Stomach (tissue), 9 donors: ENCODE results near the gene SCAMP4. TPM values are rescaled to one million over a fixed set of nuclear protein-coding genes. Genes with fewer than 3 reads are reported as not detected.
"Not testable (repeated sequence)": the region's sequence is repeated elsewhere in the genome, so short reads cannot be mapped to it uniquely, and the experiment has no call there.

ENCODE experiments used
- DNase-seq, 2 donors: peaks; one replicate each; pipeline versions ENCODE4 v3.0.0 to v3.0.0-alpha.2; 2013 to 2019
- H3K27ac ChIP-seq, 5 donors: fragments of 200-600 bp in 4 of 5; sonication (generic) in 4 of 5; one replicate each; pipeline ENCODE4 v1.5.1; 2013 to 2019; ENCODE audit warnings: mild to moderate bottlenecking in 1 of 5, moderate library complexity in 1 of 5
- H3K27me3 ChIP-seq, 3 donors: fragments of 200-600 bp; sonication (generic); one replicate each; pipeline ENCODE4 v1.5.1; 2017 to 2019; ENCODE audit warnings: mixed run types in 1 of 3
- H3K36me3 ChIP-seq, 4 donors: fragments of 200-600 bp; sonication (generic); 1 replicate in 3 of 4; 2 replicates in 1 of 4; pipeline ENCODE4 v1.5.1; 2016 to 2019
- H3K4me1 ChIP-seq, 4 donors: fragments of 200-600 bp; sonication (generic); one replicate each; pipeline ENCODE4 v1.5.1; 2016 to 2019
- H3K4me3 ChIP-seq, 4 donors: fragments of 200-600 bp; sonication (generic) in 3 of 4; one replicate each; pipeline ENCODE4 v1.5.1; 2016 to 2019; ENCODE audit warnings: mild to moderate bottlenecking in 1 of 4
- H3K9me3 ChIP-seq, 4 donors: fragments of 200-600 bp; sonication (generic); one replicate each; pipeline ENCODE4 v1.5.1; 2016 to 2019
- EP300 ChIP-seq: sonication (generic); formaldehyde crosslinking; IDR thresholded peaks from one replicate; pipeline ENCODE4 v1.6.1; 2017; ENCODE audit warnings: antibody characterized with exemption
- POLR2A ChIP-seq, 4 donors: fragments of 450-650 bp; IDR thresholded peaks; one replicate each; pipeline ENCODE4 v1.6.1; 2016; ENCODE audit warnings: antibody characterized with exemption in 4 of 4, control low read depth in 2 of 4, mild to moderate bottlenecking in 1 of 4, moderate library complexity in 1 of 4
- POLR2AphosphoS5 ChIP-seq, 3 donors: sonication (generic); formaldehyde crosslinking; IDR thresholded peaks; one replicate each; pipeline ENCODE4 v1.6.1; 2016; ENCODE audit warnings: antibody characterized with exemption in 3 of 3
- WGBS, 5 donors: extraction: QIAGEN DNeasy Blood & Tissue Kit in 3 of 5; methylation state at CpG; one replicate each; pipeline versions ENCODE4 v1.1.5 to v1.1.7; 2013 to 2018; 5-methylcytosine and 5-hydroxymethylcytosine counted together
- intact Hi-C: fragments of 100-400 bp; cut with DNase I; formaldehyde crosslinking; loops from one replicate; pipeline ENCODE4 v1.15.1; 2023; ENCODE audit warnings: low total_unique reads
- polyA plus RNA-seq, 3 donors: library from polyadenylated mRNA; stranded (reverse); fragments of 200-250 nt; gene quantifications; one replicate each; pipeline ENCODE4 v1.2.3, GENCODE V29; 2013
- total RNA-seq, 5 donors: library from RNA; depleted of rRNA; stranded (reverse); fragments of >200 nt; gene quantifications; one replicate each; pipeline versions ENCODE4 v1.1.0 to v1.2.3, GENCODE V29; 2014 to 2016
- TF ChIP-seq, protein P1 (sequence below), 7 experiments: fragments of 450-650 bp in 4 of 7; fragments of 200-600 bp in 3 of 7; sonication (generic) in 3 of 7; IDR thresholded peaks; one replicate each; pipeline ENCODE4 v1.5.1; 2016 to 2019; ENCODE audit warnings: antibody characterized with exemption in 7 of 7, control low read depth in 2 of 7, mild to moderate bottlenecking in 1 of 7
- donor health status: healthy with polysubstance abuse.
- donor health status: Bipolar disorder and iron deficiency.
- donor health status: healthy.

The SCAMP4 gene
- total and polyA plus RNA-seq, 8 donors = 7.8 to 77.6 (median 18.6) TPM

DNA sequence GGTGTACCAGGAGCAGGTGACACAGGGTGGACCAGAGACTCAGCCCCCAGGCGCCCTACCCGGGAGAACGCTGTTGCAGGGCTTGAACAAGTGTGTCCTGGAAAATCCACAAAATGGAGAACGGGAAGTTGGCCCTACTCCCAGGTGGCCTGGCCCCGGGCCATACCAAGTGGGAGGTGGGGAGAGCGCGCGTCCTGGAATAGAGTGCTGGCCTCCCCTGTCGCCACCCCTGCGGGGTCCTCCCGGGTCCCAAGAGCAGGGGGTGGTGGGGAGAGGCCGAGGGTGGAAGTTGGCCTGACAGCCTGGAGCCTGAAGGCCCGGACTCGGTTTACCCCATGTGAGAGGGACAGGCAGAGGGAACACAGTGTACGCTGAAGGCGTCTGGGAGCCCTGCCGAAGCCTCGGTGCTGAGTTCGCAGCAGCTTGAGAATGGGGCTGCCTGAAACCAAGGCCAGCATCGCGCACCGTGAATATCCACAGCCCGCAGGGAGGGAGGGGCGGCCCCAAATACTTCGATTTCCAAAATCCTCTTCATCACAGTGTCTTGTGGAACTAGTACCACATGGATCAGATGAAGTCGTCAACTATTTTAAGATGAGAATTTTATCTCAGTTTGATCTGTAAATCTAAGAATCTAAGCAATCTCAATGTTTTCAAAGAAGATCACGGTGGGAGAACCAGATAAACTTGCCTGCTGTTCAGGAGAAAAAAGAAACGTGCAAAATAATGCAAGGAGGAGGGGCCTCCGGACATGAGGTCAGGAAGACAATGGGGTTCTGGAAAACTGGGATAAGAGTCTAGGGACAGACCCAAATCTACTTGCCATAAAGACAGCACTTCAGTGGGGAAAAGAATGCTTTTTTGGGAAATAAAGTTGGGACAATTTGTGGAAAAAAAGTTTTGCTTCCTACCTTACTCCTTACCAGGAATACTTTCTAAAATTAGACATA is 31.4 kb upstream of the SCAMP4 start:
- TF ChIP-seq, protein P1, sequence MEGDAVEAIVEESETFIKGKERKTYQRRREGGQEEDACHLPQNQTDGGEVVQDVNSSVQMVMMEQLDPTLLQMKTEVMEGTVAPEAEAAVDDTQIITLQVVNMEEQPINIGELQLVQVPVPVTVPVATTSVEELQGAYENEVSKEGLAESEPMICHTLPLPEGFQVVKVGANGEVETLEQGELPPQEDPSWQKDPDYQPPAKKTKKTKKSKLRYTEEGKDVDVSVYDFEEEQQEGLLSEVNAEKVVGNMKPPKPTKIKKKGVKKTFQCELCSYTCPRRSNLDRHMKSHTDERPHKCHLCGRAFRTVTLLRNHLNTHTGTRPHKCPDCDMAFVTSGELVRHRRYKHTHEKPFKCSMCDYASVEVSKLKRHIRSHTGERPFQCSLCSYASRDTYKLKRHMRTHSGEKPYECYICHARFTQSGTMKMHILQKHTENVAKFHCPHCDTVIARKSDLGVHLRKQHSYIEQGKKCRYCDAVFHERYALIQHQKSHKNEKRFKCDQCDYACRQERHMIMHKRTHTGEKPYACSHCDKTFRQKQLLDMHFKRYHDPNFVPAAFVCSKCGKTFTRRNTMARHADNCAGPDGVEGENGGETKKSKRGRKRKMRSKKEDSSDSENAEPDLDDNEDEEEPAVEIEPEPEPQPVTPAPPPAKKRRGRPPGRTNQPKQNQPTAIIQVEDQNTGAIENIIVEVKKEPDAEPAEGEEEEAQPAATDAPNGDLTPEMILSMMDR (IDR thresholded peaks at IDR 0.05) = no peak
- TF ChIP-seq POLR2AphosphoS5 (IDR thresholded peaks at IDR 0.05) (no peak), POLR2A (IDR thresholded peaks at IDR 0.05) (no peak), EP300 (no peak)
- H3K9me3 ChIP-seq = no peaks in the 10 kb centered on the region
- WGBS, 5 donors = 22 to 43% (median 29%) methylated on average over 25 to 29 of the region's 29 CpGs
- intact Hi-C loops = no loop called here
- DNase-seq = peak in 1 of 2 donors; percentile 77
- peaks cover 0 to 28% (median 16%) of the 10 kb centered on the region in 4 donors for H3K36me3 ChIP-seq
- peaks cover 52 to 74% (median 70%) of the 10 kb centered on the region in 4 donors for H3K4me1 ChIP-seq
- H3K4me3 ChIP-seq = peak overlapping the region; percentile 21 to 97 (median 86)
- no peaks in the 10 kb centered on the region for H3K27me3 ChIP-seq
- H3K27ac ChIP-seq = peak overlapping the region; percentile 74 to 97 (median 96)

DNA sequence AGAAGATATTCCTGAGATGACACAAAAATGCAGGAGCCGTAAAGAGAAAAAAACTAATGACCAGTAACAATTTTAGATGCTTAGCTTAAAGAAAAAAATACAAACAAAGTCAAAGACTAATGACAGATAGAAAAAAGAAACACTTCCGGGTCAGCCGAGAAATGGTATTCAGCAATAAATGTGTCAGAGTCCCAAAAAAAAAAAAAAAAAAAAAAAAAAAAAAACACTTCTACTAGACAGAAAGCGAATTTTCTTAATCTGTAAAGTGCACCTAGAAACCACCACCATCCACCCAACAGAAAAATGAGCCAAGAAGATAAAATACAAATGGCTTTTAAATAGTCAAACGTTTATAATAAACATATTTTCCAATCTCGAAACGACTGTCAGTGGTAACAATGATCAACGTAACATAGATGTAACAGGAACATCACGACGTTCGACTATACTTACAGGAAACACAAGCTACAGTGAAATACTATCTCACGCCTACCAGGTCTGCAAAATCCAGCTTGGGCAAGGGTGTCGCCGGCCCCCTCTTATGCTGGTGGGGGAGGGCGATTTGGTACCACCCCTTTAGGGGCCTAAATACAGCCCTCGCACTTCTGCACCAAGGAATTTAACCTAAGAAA is 30.5 kb upstream of the SCAMP4 start:
- Histone ChIP-seq H3K9me3 (no peaks in the 10 kb centered on the region), H3K4me3 (peak overlapping the region; percentile 82 to 97 (median 89)), H3K4me1 (peaks cover 52 to 68% (median 65%) of the 10 kb centered on the region in 4 donors), H3K27ac (peak overlapping the region; percentile 45 to 97 (median 96)), H3K36me3 (peaks cover 0 to 32% (median 18%) of the 10 kb centered on the region in 4 donors), H3K27me3 (no peaks in the 10 kb centered on the region)
- no peak for DNase-seq
- intact Hi-C loops = no loop called here
- 3 to 9% (median 8%) methylated on average over 15 to 16 of the region's 16 CpGs for WGBS, 5 donors
- TF ChIP-seq, protein P1 (IDR thresholded peaks at IDR 0.05) = no peak

DNA sequence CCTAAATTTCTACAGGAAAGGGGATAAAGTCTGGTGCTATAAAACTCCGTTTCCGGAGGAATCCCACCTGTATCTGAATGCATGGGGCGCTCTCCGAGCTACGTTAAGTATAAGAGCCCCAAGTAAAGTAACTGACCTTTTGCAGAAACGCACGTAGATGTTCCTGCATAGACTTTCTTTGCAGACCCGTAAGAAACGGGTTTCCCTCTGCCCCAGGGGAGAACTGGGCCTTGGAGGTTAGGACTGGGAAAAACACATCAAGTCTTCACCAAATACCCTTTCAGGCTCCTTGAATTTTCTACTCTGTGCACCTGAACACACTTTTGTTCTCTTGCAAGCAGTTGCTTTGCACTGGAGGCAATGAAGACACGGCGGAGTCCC is 29.9 kb upstream of the SCAMP4 start:
- Histone ChIP-seq H3K4me3 (peak overlapping the region; percentile 82 to 97 (median 89)), H3K27ac (peak overlapping the region; percentile 95 to 98 (median 96)), H3K4me1 (peaks cover 52 to 68% (median 64%) of the 10 kb centered on the region in 4 donors), H3K36me3 (peaks cover 0 to 38% (median 22%) of the 10 kb centered on the region in 4 donors)
- DNase-seq, intact Hi-C loops, H3K27me3 ChIP-seq, H3K9me3 ChIP-seq: not testable (repeated sequence)
- 1 to 2% (median 2%) methylated on average over 9 to 11 of the region's 11 CpGs for WGBS, 5 donors

DNA sequence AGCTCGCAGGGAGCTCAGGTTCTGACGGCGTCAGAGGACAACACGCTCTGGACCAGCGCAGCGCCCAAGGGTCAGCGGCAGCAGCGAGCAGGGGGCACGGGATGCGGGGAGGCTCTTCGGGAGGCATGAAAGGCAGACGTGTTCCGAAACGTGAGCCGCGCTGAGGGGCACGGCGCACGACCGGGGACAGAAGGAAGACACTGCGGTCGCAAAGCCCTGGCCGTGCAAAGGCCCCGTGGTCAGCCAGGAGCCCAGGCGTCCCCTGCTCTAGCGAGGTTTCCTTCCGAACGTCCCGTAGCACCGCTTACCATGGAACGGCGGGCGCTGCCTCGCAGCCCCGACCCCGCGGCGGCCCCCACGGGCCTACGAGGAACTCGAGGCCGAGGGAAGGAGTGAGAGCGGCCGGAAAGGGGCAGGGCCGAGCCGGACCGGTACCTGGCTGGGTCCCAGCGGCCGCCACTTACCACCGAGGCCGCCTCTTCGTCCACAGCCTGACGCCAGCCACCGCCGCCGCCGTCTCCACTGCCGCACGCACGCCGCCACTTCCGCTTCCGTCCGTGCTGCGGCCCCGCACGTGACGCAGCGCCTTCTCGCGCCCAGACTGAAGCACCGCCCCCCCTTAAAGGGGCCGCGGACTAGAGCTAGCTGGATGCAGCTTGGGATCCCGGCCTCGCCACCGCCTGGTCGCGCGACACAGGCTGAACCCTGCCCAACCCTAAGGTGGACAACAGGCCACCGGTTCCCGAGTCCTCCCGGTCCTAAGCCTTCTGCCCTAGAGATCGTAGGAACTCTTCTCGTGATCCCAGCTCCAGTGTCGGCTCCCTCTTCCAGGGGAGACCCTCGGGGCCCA is 29.3 kb upstream of the SCAMP4 start:
- Histone ChIP-seq H3K27ac (peak overlapping the region; percentile 95 to 98 (median 96)), H3K36me3 (peaks cover 0 to 43% (median 24%) of the 10 kb centered on the region in 4 donors), H3K9me3 (no peaks in the 10 kb centered on the region), H3K4me3 (peak overlapping the region; percentile 82 to 97 (median 89)), H3K4me1 (peaks cover 54 to 68% (median 64%) of the 10 kb centered on the region in 4 donors), H3K27me3 (no peaks in the 10 kb centered on the region)
- DNase-seq = peak; percentile 94 to 98
- TF ChIP-seq EP300 = no peak
- TF ChIP-seq, protein P1 (IDR thresholded peaks at IDR 0.05) = no peak
- peak in 1 of 4 donors; percentile 67 for TF ChIP-seq POLR2A (IDR thresholded peaks at IDR 0.05)
- peak; percentile 97 to 100 (median 98) for TF ChIP-seq POLR2AphosphoS5 (IDR thresholded peaks at IDR 0.05)
- WGBS, 5 donors = 0 to 1% (median 1%) methylated on average over 28 to 87 of the region's 87 CpGs
- intact Hi-C loops = no loop called here

DNA sequence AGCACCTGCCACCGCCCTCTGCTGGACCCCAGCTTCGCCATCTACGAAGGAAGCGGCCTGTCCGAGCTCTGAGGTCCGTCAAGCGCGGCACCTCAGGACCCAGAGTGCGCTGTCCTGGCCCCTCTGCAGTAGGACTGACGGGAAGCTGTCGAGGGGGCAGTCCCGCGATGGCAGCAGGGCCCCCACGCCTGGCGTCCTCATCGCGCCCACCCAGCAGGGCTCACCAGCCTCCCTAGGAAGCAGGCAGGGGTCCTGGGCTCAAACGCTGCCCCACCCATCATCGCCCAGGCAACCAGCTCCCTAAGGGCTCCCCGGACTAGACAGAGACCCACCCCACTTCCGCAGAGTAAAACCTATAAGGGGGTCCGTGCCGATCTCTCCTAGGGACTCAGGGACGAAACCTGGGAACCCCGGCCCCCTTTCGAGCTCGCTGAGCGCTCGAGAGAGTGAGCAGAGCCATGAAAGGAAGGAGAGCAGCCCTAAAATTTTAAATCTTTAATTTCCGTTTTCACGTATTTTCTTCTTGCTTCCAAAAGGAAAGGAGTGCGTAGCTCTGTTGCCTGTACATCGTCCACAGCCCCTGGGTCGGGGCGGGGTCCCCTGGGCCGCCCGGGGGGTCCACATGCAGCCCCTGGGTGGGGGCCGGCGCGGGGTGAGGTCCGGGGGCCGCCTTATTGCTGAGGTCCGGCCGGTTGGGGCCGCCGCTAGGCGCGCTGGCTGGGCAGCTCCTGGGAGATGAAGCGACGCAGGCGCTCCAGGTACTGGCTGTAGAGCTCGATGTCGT is 28.5 kb upstream of the SCAMP4 start:
- DNase-seq, H3K27me3 ChIP-seq, H3K9me3 ChIP-seq, intact Hi-C loops: not testable (repeated sequence)
- Histone ChIP-seq H3K27ac (peak overlapping the region; percentile 95 to 98 (median 96)), H3K4me1 (peaks cover 49 to 68% (median 64%) of the 10 kb centered on the region in 4 donors), H3K36me3 (peaks cover 0 to 36% (median 21%) of the 10 kb centered on the region in 4 donors), H3K4me3 (peak overlapping the region; percentile 82 to 97 (median 89))
- 15 to 27% (median 25%) methylated on average over 23 to 44 of the region's 53 CpGs for WGBS, 5 donors

DNA sequence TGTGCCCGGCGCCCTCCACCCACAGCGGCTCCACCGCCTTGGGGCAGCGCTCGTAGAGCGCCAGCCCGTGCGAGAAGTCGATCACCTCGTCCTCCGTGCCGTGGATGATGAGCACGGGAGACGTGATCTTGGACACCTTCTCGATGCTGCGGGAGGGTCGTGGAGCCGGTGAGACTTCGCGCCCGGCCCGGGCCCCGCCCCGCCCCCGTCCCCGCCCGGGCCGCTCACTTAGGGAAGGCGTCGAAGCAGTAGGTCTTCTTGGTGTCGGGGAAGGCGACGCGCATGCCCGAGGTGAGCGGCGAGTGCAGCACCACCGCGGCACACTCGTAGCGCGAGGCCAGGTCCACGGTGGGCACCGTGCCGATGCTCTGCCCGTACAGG is 27.9 kb upstream of the SCAMP4 start:
- H3K27ac ChIP-seq = peak overlapping the region in 3 of 5 donors; percentile 95 to 97 (median 96)
- peaks cover 49 to 68% (median 64%) of the 10 kb centered on the region in 4 donors for H3K4me1 ChIP-seq
- H3K27me3 ChIP-seq, intact Hi-C loops, DNase-seq, H3K9me3 ChIP-seq: not testable (repeated sequence)
- H3K36me3 ChIP-seq = peaks cover 0 to 30% (median 17%) of the 10 kb centered on the region in 4 donors
- peak overlapping the region in 2 of 4 donors; percentile 82 to 97 for H3K4me3 ChIP-seq
- 26 to 41% (median 37%) methylated on average over 5 to 37 of the region's 47 CpGs; no CpG with 5 or more reads in 1 of the 5 donors for WGBS, 5 donors
